Muscle of arm (tissue), 12 donors: ENCODE data around the gene MLLT6. TPM values are rescaled to one million over a fixed set of nuclear protein-coding genes. Genes with fewer than 3 reads are reported as not detected.

Experiments used
- DNase-seq: peaks from one replicate; pipeline ENCODE4 v3.0.0-alpha.2; 2013
- polyA plus RNA-seq, 12 donors: library from polyadenylated mRNA; unstranded; fragments of 120-200 nt; gene quantifications; one replicate each; pipeline ENCODE4 v1.2.1, GENCODE V29; 2013; ENCODE audit not compliant: insufficient read length in 12 of 12

MLLT6 gene
- polyA plus RNA-seq, 12 donors: 47.8 to 277 (median 74.5) TPM

GRCh38 chr17:38673707-38674013 is 31.4 kb upstream of the MLLT6 start:
- DNase-seq: no peak

- no peak for DNase-seq
These were observed 30.9 kb upstream of the MLLT6 start for GRCh38 chr17:38674014-38674748.

- peak; percentile 73 for DNase-seq
These were observed 30.1 kb upstream of the MLLT6 start, which contains the start of gene EPOP for GRCh38 chr17:38674749-38675615. Gene EPOP (minus strand): TSS chr17:38674957. CDS start chr17:38674495, 462 bp downstream.

GRCh38 chr17:38676706-38677504 is 28.2 kb upstream of the MLLT6 start:
- DNase-seq: peak; percentile 88

GRCh38 chr17:38677819-38678218 is 27.3 kb upstream of the MLLT6 start:
- no peak for DNase-seq

GRCh38 chr17:38681096-38681495 is 24.0 kb upstream of the MLLT6 start:
- DNase-seq: no peak

- no peak for DNase-seq
These were observed 19.6 kb upstream of the MLLT6 start for GRCh38 chr17:38685491-38685890.

GRCh38 chr17:38687286-38687685 is 17.8 kb upstream of the MLLT6 start:
- DNase-seq: no peak

GRCh38 chr17:38690386-38690785 is 14.7 kb upstream of the MLLT6 start:
- no peak for DNase-seq

- no peak for DNase-seq
These were observed 13.9 kb upstream of the MLLT6 start for GRCh38 chr17:38691154-38691553.

GRCh38 chr17:38693700-38694329 is 11.3 kb upstream of the MLLT6 start:
- peak; percentile 94 for DNase-seq

- no peak for DNase-seq
These were observed 7.8 kb upstream of the MLLT6 start for GRCh38 chr17:38697061-38697820.

GRCh38 chr17:38698760-38699159 is 6.3 kb upstream of the MLLT6 start:
- no peak for DNase-seq

GRCh38 chr17:38701504-38702165 is 3.4 kb upstream of the MLLT6 start:
- no peak for DNase-seq

GRCh38 chr17:38702166-38702915 is 2.7 kb upstream of the MLLT6 start:
- peak; percentile 84 for DNase-seq

GRCh38 chr17:38702916-38703741 is 1.9 kb upstream of the MLLT6 start:
- no peak for DNase-seq

GRCh38 chr17:38703742-38704605 is 1.1 kb upstream of the MLLT6 start:
- DNase-seq: no peak

GRCh38 chr17:38705523-38705802 is 390 bp downstream of the MLLT6 start:
- no peak for DNase-seq
